Neural progenitor cell (in vitro differentiated cells): ENCODE data around the gene ATXN7L1. TPM values are rescaled to one million over a fixed set of nuclear protein-coding genes. Genes with fewer than 3 reads are reported as not detected.

Source experiments
- DNase-seq: peaks from one replicate; pipeline ENCODE4 v3.0.0-alpha.2; 2016; ENCODE audit warnings: low spot score
- H2AFZ ChIP-seq: fragments of 200-600 bp; sonication (generic); replicated peaks from 2 replicates; pipeline ENCODE4 v1.6.1; 2016; ENCODE audit warnings: antibody characterized with exemption
- H3F3A ChIP-seq: fragments of 200-600 bp; sonication (generic); 2 replicates; pipeline ENCODE4 v1.6.1; 2016; ENCODE audit warnings: antibody characterized with exemption, low read depth
- H3K27ac ChIP-seq: fragments of 200-600 bp; sonication (generic); 2 replicates; pipeline ENCODE4 v1.5.1; 2016; ENCODE audit warnings: mild to moderate bottlenecking
- H3K27me3 ChIP-seq: fragments of 200-600 bp; sonication (generic); 2 replicates; pipeline ENCODE4 v1.6.1; 2016; ENCODE audit warnings: mild to moderate bottlenecking, moderate library complexity
- H3K36me3 ChIP-seq: fragments of 200-600 bp; sonication (generic); 2 replicates; pipeline ENCODE4 v1.5.1; 2016
- H3K4me1 ChIP-seq: fragments of 200-600 bp; sonication (generic); 2 replicates; pipeline ENCODE4 v1.6.1; 2016; ENCODE audit warnings: mixed run types
- H3K4me2 ChIP-seq: fragments of 200-600 bp; sonication (generic); 2 replicates; pipeline ENCODE4 v1.6.1; 2016
- H3K4me3 ChIP-seq: fragments of 200-600 bp; sonication (generic); 2 replicates; pipeline ENCODE4 v1.5.1; 2016
- H3K79me2 ChIP-seq: fragments of 200-600 bp; sonication (generic); 2 replicates; pipeline ENCODE4 v1.6.1; 2016; ENCODE audit warnings: low read depth
- H3K9ac ChIP-seq: fragments of 200-600 bp; sonication (generic); 2 replicates; pipeline ENCODE4 v1.6.1; 2016
- H3K9me3 ChIP-seq: fragments of 200-600 bp; sonication (generic); 2 replicates; pipeline ENCODE4 v1.5.1; 2016; ENCODE audit warnings: low read depth
- H4K20me1 ChIP-seq: fragments of 200-600 bp; sonication (generic); 2 replicates; pipeline ENCODE4 v1.6.1; 2016; ENCODE audit warnings: low read depth
- H3K27ac Mint-ChIP-seq: 3 replicates; pipeline ENCODE4 v1.8.0; 2021; ENCODE audit warnings: mixed read lengths
- H3K27me3 Mint-ChIP-seq: 2 replicates; pipeline ENCODE4 v1.8.0; 2022; ENCODE audit warnings: low read depth, mild to moderate bottlenecking, inconsistent platforms, moderate library complexity, mixed read lengths; ENCODE audit not compliant: insufficient read depth
- H3K36me3 Mint-ChIP-seq: 3 replicates; pipeline ENCODE4 v1.8.0; 2021; ENCODE audit warnings: mixed read lengths
- H3K4me1 Mint-ChIP-seq: 3 replicates; pipeline ENCODE4 v1.8.0; 2021; ENCODE audit warnings: mixed read lengths
- H3K4me3 Mint-ChIP-seq: 3 replicates; pipeline ENCODE4 v1.8.0; 2021; ENCODE audit warnings: mild to moderate bottlenecking, moderate library complexity, mixed read lengths
- H3K9me3 Mint-ChIP-seq: 3 replicates; pipeline ENCODE4 v1.8.0; 2020; ENCODE audit warnings: mixed read lengths
- EZH2 ChIP-seq: fragments of 200-600 bp; sonication (generic); IDR thresholded peaks from 2 replicates; pipeline ENCODE4 v1.6.1; 2017; ENCODE audit warnings: antibody characterized with exemption, mild to moderate bottlenecking, moderate library complexity
- EZH2phosphoT487 ChIP-seq: fragments of 200-600 bp; sonication (generic); IDR thresholded peaks from 2 replicates; pipeline ENCODE4 v1.6.1; 2017; ENCODE audit warnings: antibody characterized with exemption
- total RNA-seq: library from RNA; depleted of rRNA; stranded (reverse); fragments of >200 nt; gene quantifications from 2 replicates; pipeline ENCODE4 v1.2.3, GENCODE V29; 2015; ENCODE audit warnings: low replicate concordance
- TF ChIP-seq, protein P1 (sequence below): fragments of 200-600 bp; sonication (generic); IDR thresholded peaks from 2 replicates; pipeline ENCODE4 v1.5.1; 2017; ENCODE audit warnings: antibody characterized with exemption, mild to moderate bottlenecking

The ATXN7L1 gene
- total RNA-seq, 1 donor from 2014 or later = 5.9 TPM

DNA sequence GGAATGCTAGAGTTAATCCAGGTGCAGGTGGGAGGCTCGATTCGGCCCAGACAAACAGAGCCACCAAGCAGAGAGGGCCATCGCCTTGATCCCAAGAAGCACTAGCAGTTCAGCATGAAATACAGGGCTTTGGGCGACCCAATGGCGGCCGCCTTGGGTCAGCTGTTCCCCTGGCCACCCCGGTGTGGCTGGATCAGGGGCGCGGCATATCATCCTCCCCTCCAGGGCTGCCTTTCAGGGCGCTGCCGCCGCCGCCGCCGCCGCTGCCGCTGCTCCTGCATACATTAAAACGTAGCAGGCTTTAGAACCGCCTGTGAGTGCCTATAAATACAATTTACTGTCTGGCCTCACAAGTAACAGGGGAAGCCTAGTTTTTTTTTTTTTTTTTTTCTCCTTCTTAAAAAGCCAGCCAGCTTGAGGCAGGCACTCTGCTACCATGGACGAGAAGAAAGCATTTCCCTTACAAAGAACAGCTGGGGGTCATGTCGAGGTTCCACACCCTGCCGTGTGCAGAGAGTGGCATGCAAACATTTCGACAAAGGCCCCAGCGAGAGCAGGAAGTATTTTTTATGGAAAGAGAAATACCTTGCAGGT lies 237.4 kb downstream of the ATXN7L1 start:
- peaks cover 21% of the 10 kb centered on the region for H3K36me3 Mint-ChIP-seq
- H3K4me1 Mint-ChIP-seq = peaks cover 89% of the 10 kb centered on the region
- Histone ChIP-seq H3K27me3 (peaks cover 4% of the 10 kb centered on the region), H3K4me2 (peak overlapping the region; percentile 83), H3K4me1 (peaks cover 46% of the 10 kb centered on the region), H3K9me3 (no peaks in the 10 kb centered on the region), H3K9ac (no peak overlapping the region), H3F3A (peaks cover 43% of the 10 kb centered on the region), H3K4me3 (peak overlapping the region; percentile 45), H3K79me2 (no peaks in the 10 kb centered on the region), H4K20me1 (peaks cover 25% of the 10 kb centered on the region), H3K27ac (no peak overlapping the region), H2AFZ (no peak overlapping the region), H3K36me3 (no peaks in the 10 kb centered on the region)
- peak overlapping the region; percentile 83 for H3K4me3 Mint-ChIP-seq
- H3K9me3 Mint-ChIP-seq = no peaks in the 10 kb centered on the region
- peak; percentile 75 for DNase-seq
- H3K27ac Mint-ChIP-seq = peak overlapping the region; percentile 89
- TF ChIP-seq, protein P1, sequence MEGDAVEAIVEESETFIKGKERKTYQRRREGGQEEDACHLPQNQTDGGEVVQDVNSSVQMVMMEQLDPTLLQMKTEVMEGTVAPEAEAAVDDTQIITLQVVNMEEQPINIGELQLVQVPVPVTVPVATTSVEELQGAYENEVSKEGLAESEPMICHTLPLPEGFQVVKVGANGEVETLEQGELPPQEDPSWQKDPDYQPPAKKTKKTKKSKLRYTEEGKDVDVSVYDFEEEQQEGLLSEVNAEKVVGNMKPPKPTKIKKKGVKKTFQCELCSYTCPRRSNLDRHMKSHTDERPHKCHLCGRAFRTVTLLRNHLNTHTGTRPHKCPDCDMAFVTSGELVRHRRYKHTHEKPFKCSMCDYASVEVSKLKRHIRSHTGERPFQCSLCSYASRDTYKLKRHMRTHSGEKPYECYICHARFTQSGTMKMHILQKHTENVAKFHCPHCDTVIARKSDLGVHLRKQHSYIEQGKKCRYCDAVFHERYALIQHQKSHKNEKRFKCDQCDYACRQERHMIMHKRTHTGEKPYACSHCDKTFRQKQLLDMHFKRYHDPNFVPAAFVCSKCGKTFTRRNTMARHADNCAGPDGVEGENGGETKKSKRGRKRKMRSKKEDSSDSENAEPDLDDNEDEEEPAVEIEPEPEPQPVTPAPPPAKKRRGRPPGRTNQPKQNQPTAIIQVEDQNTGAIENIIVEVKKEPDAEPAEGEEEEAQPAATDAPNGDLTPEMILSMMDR = no peak
- TF ChIP-seq EZH2phosphoT487 = no peak
- TF ChIP-seq EZH2 = no peak
- peaks cover 18% of the 10 kb centered on the region for H3K27me3 Mint-ChIP-seq

DNA sequence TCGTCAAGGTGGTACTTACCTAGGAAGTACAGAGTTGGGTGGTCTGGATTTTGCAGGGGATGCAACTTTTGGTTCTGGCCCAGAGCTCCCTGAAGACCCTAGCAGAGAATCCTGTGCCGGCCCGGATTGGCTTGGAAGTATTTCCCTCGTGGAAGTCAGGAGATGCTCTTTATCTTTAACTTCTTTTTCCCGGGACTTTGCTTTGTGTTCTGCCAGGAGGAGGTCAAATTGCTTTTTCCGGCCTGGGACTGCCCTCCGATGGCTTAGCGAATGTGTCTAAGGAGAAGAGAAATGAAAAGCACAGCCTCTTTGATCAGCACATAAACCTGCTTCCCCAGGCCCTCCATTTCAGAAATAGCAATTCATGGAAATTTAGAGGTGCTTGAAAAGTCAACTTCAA lies 238.1 kb downstream of the ATXN7L1 start:
- Mint-ChIP-seq H3K27ac (peak overlapping the region; percentile 85), H3K4me3 (peak overlapping the region; percentile 83)
- TF ChIP-seq EZH2 (no peak), EZH2phosphoT487 (no peak)
- TF ChIP-seq, protein P1 = no peak

DNA sequence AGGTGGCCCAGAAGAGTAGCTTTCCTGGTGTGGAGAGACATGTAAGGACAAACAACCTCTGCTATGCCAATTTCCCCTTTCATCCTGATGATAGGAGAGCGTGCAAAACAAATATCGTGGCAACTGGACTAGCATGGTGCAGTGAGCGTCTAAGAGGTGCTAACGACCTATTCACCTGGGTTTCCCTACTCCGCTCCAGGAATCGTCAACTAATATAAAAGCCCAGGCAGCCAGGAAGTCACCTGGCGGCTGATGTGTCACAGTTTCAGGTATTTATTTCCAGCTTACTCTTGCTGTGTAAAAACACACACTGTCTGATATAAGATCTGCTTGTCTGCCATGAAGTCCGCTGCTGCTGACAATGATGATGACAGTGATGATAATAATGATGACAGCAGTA lies 238.6 kb downstream of the ATXN7L1 start:
- no peaks in the 10 kb centered on the region for H3K9me3 Mint-ChIP-seq
- H3K36me3 Mint-ChIP-seq = peaks cover 27% of the 10 kb centered on the region
- Histone ChIP-seq H3K9me3 (no peaks in the 10 kb centered on the region), H3K9ac (no peak overlapping the region), H3K27ac (no peak overlapping the region), H3K4me3 (peak overlapping the region; percentile 45), H2AFZ (no peak overlapping the region), H3F3A (peaks cover 39% of the 10 kb centered on the region), H3K4me2 (peak overlapping the region; percentile 83), H3K27me3 (peaks cover 4% of the 10 kb centered on the region), H4K20me1 (peaks cover 19% of the 10 kb centered on the region), H3K79me2 (no peaks in the 10 kb centered on the region), H3K4me1 (peaks cover 34% of the 10 kb centered on the region), H3K36me3 (no peaks in the 10 kb centered on the region)
- no peak for DNase-seq
- no peak overlapping the region for H3K27ac Mint-ChIP-seq
- peak overlapping the region; percentile 83 for H3K4me3 Mint-ChIP-seq
- TF ChIP-seq EZH2 (no peak), EZH2phosphoT487 (no peak)
- TF ChIP-seq, protein P1 = no peak
- peaks cover 17% of the 10 kb centered on the region for H3K27me3 Mint-ChIP-seq
- peaks cover 78% of the 10 kb centered on the region for H3K4me1 Mint-ChIP-seq

More for the DNA sequence above, 238.1 kb downstream of the ATXN7L1 start:
- Mint-ChIP-seq H3K4me1 (peaks cover 84% of the 10 kb centered on the region), H3K9me3 (no peaks in the 10 kb centered on the region), H3K27me3 (peaks cover 17% of the 10 kb centered on the region), H3K36me3 (peaks cover 26% of the 10 kb centered on the region)
- H3K9me3 ChIP-seq = no peaks in the 10 kb centered on the region
- H3K4me1 ChIP-seq = peaks cover 39% of the 10 kb centered on the region
- DNase-seq = peak; percentile 46
- H3K27me3 ChIP-seq = peaks cover 4% of the 10 kb centered on the region
- no peak overlapping the region for H3K9ac ChIP-seq
- H3F3A ChIP-seq = peaks cover 39% of the 10 kb centered on the region
- H3K27ac ChIP-seq = no peak overlapping the region
- peak overlapping the region; percentile 45 for H3K4me3 ChIP-seq
- H3K4me2 ChIP-seq = peak overlapping the region; percentile 83
- H2AFZ ChIP-seq = no peak overlapping the region
- peaks cover 19% of the 10 kb centered on the region for H4K20me1 ChIP-seq
- no peaks in the 10 kb centered on the region for H3K36me3 ChIP-seq
- H3K79me2 ChIP-seq = no peaks in the 10 kb centered on the region
